GM12878 (cell line): ENCODE measurements around the gene UGT1A8. TPM values are rescaled to one million over a fixed set of nuclear protein-coding genes. Genes with fewer than 3 reads are reported as not detected.

ENCODE experiments used
- ATAC-seq: fragments of 200-7000 bp; cut with Tn5 transposase; 3 replicates; pipeline ENCODE4 v1.9.1; 2020; ENCODE audit warnings: mild to moderate bottlenecking, moderate library complexity
- BruUV-seq: library from RNA; stranded (reverse); fragments of 400-500 nt; replicated peaks from 2 replicates; lab custom pipeline; 2021; lab: Mats Ljungman, UMichigan
- CTCF ChIA-PET: fragments of 300-600 bp; sonication (Branson Sonifier 250); formaldehyde crosslinking; extraction: SDS; loops from one replicate; lab custom pipeline; 2021; ENCODE audit warnings: inconsistent platforms; lab: Yijun Ruan, JAX
- POLR2A ChIA-PET: fragments of 350-600 bp; formaldehyde crosslinking; extraction: SDS; loops from one replicate; lab custom pipeline; 2021; ENCODE audit warnings: inconsistent platforms; lab: Charles Lee
- RAD21 ChIA-PET: fragments of 300-600 bp; sonication (Branson Sonifier 250); formaldehyde crosslinking; loops from one replicate; lab custom pipeline; 2023; ENCODE audit warnings: antibody characterized with exemption; ENCODE audit not compliant: unreplicated experiment; lab: Charles Lee
- SMC1A ChIA-PET: fragments of 300-600 bp; sonication (Branson Sonifier 250); formaldehyde crosslinking; loops from one replicate; lab custom pipeline; 2023; ENCODE audit not compliant: unreplicated experiment, uncharacterized antibody; lab: Charles Lee
- DNase-seq: peaks from one replicate; pipeline ENCODE4 v3.0.0-alpha.2; 2011; ENCODE audit warnings: low read depth, low spot score
- FAIRE-seq: peaks from 3 replicates; lab custom pipeline; 2011; peaks lifted over from hg19 to GRCh38; lab: Jason Lieb, UNC
- H2AFZ ChIP-seq: 2 replicates; pipeline ENCODE4 v1.6.0; 2011; ENCODE audit warnings: low read depth, low read length, control low read depth; ENCODE audit not compliant: control insufficient read depth
- H3K27ac ChIP-seq: 2 replicates; pipeline ENCODE4 v1.5.1; 2011; ENCODE audit warnings: control low read depth; ENCODE audit not compliant: control insufficient read depth, insufficient read depth
- H3K27me3 ChIP-seq, 2 experiments: replicated peaks in 1 of 2; 2 replicates each; pipeline versions ENCODE4 v1.6.0 to v1.6.1; 2011; ENCODE audit warnings: low read length in 1 of 2; ENCODE audit not compliant: control insufficient read depth in 2 of 2, insufficient read depth in 2 of 2
- H3K36me3 ChIP-seq, 2 experiments: 2 replicates each; pipeline ENCODE4 v1.5.1; 2011; ENCODE audit warnings: low read length in 1 of 2; ENCODE audit not compliant: control insufficient read depth in 2 of 2, insufficient read depth in 2 of 2
- H3K4me1 ChIP-seq: 2 replicates; pipeline ENCODE4 v1.6.1; 2011; ENCODE audit warnings: mild to moderate bottlenecking, low read length, moderate library complexity, mixed read lengths; ENCODE audit not compliant: control insufficient read depth, insufficient read depth
- H3K4me2 ChIP-seq: 2 replicates; pipeline ENCODE4 v1.6.0; 2011; ENCODE audit warnings: control low read depth; ENCODE audit not compliant: control insufficient read depth, insufficient read depth
- H3K4me3 ChIP-seq: fragments of 200-600 bp; sonication (generic); 2 replicates; pipeline ENCODE4 v1.5.1; 2016
- H3K79me2 ChIP-seq: 2 replicates; pipeline ENCODE4 v1.6.0; 2011; ENCODE audit warnings: low read length; ENCODE audit not compliant: control insufficient read depth, insufficient read depth
- H3K9ac ChIP-seq: 2 replicates; pipeline ENCODE4 v1.8.0; 2011; ENCODE audit warnings: low read length, control low read depth, mixed read lengths; ENCODE audit not compliant: control insufficient read depth, insufficient read depth
- H3K9me3 ChIP-seq: replicated peaks from 3 replicates; pipeline ENCODE4 v1.5.1; 2011; ENCODE audit warnings: mild to moderate bottlenecking, low read length; ENCODE audit not compliant: control insufficient read depth, insufficient read depth
- H4K20me1 ChIP-seq: 2 replicates; pipeline ENCODE4 v1.6.0; 2011; ENCODE audit not compliant: control insufficient read depth, insufficient read depth
- BRCA1 ChIP-seq: IDR thresholded peaks from 2 replicates; pipeline ENCODE4 v1.6.1; 2011; ENCODE audit warnings: low read depth, low read length, improper control_type of control experiment
- FOXM1 ChIP-seq: IDR thresholded peaks from 2 replicates; pipeline ENCODE4 v1.6.1; 2012; ENCODE audit warnings: low read depth, mild to moderate bottlenecking, inconsistent platforms, low read length, moderate library complexity
- NFYB ChIP-seq: IDR thresholded peaks from 2 replicates; pipeline ENCODE4 v1.6.1; 2011; ENCODE audit warnings: low read depth, mild to moderate bottlenecking, low read length, improper control_type of control experiment, moderate library complexity; ENCODE audit not compliant: insufficient read depth
- NR2C1 ChIP-seq: fragments of 450-650 bp; IDR thresholded peaks from 2 replicates; pipeline ENCODE4 v1.6.1; 2017; ENCODE audit warnings: antibody characterized with exemption, mild to moderate bottlenecking, moderate library complexity
- RAD51 ChIP-seq: fragments of 450-650 bp; IDR thresholded peaks from 2 replicates; pipeline ENCODE4 v1.6.1; 2016; ENCODE audit warnings: moderate library complexity, mild to moderate bottlenecking, inconsistent platforms
- STAT1 ChIP-seq: fragments of 450-650 bp; conservative IDR thresholded peaks from 2 replicates; pipeline ENCODE4 v1.6.1; 2014; ENCODE audit warnings: antibody characterized with exemption, mild to moderate bottlenecking
- TAF1 ChIP-seq: IDR thresholded peaks from 2 replicates; pipeline ENCODE4 v1.6.1; 2011; ENCODE audit warnings: mild to moderate bottlenecking, low read depth, low read length, borderline replicate concordance
- TBL1XR1 ChIP-seq: IDR thresholded peaks from 2 replicates; pipeline ENCODE4 v1.6.1; 2012; ENCODE audit warnings: low read depth, low read length, improper control_type of control experiment
- TCF7 ChIP-seq: IDR thresholded peaks from 2 replicates; pipeline ENCODE4 v1.6.1; 2014; ENCODE audit warnings: antibody characterized with exemption, borderline replicate concordance
- ZNF207 ChIP-seq: fragments of 450-650 bp; IDR thresholded peaks from 2 replicates; pipeline ENCODE4 v1.6.1; 2014; ENCODE audit warnings: antibody characterized with exemption, mild to moderate bottlenecking, borderline replicate concordance
- ZNF24 ChIP-seq: fragments of 450-650 bp; IDR thresholded peaks from 2 replicates; pipeline ENCODE4 v1.6.1; 2017; ENCODE audit warnings: antibody characterized with exemption, mild to moderate bottlenecking
- ZNF384 ChIP-seq: IDR thresholded peaks from 2 replicates; pipeline ENCODE4 v1.6.1; 2012; ENCODE audit warnings: low read depth, mild to moderate bottlenecking, low read length, improper control_type of control experiment, borderline replicate concordance
- WGBS: methylation state at CpG from one replicate; pipeline ENCODE4 v1.1.6; 2016; ENCODE audit warnings: low lambda C conversion rate; ENCODE audit not compliant: insufficient replicate concordance, insufficient coverage; ENCODE audit errors: missing lambda C conversion rate; 5-methylcytosine and 5-hydroxymethylcytosine counted together
- in situ Hi-C: fragments of 300-500 bp; cut with MboI; formaldehyde crosslinking; loops from 9 replicates; pipeline ENCODE4 v1.14.3; 2018; ENCODE audit warnings: mixed read lengths
- intact Hi-C: fragments of 100-400 bp; cut with micrococcal nuclease; formaldehyde crosslinking; loops from one replicate; pipeline ENCODE4 v1.14.2; 2022; ENCODE audit not compliant: unreplicated experiment
- polyA plus RNA-seq, 11 experiments: library from polyadenylated mRNA; depleted of rRNA in 4 of 11; unstranded in 6 of 11; stranded (reverse) in 5 of 11; fragments of >200 nt; fragmentation: Nextera tagmentation in 4 of 11; fragmentation: Illumina TruSeq in 1 of 11; extraction: Ambion mirVana in 4 of 11; extraction: Trizol in 1 of 11; gene quantifications; 1 replicate in 1 of 11; 2 replicates in 10 of 11; pipeline versions ENCODE4 v1.2.1 to v1.2.3, GENCODE V29; 2011 to 2016; ENCODE audit warnings: inconsistent platforms in 2 of 11, missing spikeins in 2 of 11, low read depth in 1 of 11
- total RNA-seq, 4 experiments: library from RNA; depleted of rRNA in 3 of 4; stranded (reverse); fragments of >200 nt in 3 of 4; fragmentation: Illumina TruSeq in 1 of 4; extraction: Trizol in 1 of 4; gene quantifications; 2 replicates each; pipeline versions ENCODE4 v1.2.1 to v1.2.3, GENCODE V29; 2013 to 2021
- TF ChIP-seq, protein P1 (sequence below): fragments of 450-650 bp; IDR thresholded peaks from 2 replicates; pipeline ENCODE4 v1.6.1; 2017; ENCODE audit warnings: mild to moderate bottlenecking, moderate library complexity
- TF ChIP-seq, protein P2 (sequence below): fragments of 450-650 bp; IDR thresholded peaks from 2 replicates; pipeline ENCODE4 v1.6.1; 2016; ENCODE audit warnings: mild to moderate bottlenecking
- TF ChIP-seq, protein P3 (sequence below): IDR thresholded peaks from 2 replicates; pipeline ENCODE4 v1.6.1; 2012; ENCODE audit warnings: mild to moderate bottlenecking, low read depth, low read length
- TF ChIP-seq, protein P4 (sequence below): fragments of 450-650 bp; IDR thresholded peaks from 2 replicates; pipeline ENCODE4 v1.6.1; 2014; ENCODE audit warnings: mild to moderate bottlenecking

The UGT1A8 gene
- total and polyA plus RNA-seq, 10 of the 15 experiments (the other 5 are each of a cell fraction or from before 2014, with no cell fraction given) = not detected

DNA sequence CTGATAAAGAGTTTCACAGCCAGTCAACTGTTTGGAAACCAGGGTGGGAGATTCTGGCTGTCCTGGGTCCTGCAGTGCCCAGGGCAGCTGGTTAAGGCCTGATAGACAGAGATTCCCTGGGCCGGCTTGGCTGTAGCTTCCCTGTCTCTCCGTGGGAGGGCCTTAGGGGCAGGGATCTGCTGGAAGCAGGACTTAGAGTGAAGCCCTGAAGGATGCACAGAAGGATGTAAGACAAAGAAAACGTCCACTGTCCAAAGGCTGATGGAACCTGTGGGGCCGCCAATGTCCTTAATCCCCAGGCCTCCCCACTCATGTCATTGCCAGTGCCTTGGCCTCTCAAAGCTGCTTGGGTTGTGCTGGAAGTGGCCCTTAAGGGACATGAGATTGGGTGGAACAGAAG lies 193.7 kb downstream of the UGT1A8 start:
- H3K9ac ChIP-seq = no peak overlapping the region
- no peak overlapping the region for H3K27ac ChIP-seq
- ChIA-PET RAD21 (no interaction called here), POLR2A (interaction anchor here (0.6 kb wide), 1 partner anchor 70 kb away, joined by 3 read pairs; no protein-coding TSS in a partner anchor), CTCF (no interaction called here), SMC1A (no interaction called here)
- in situ Hi-C loops (no loop called here), intact Hi-C loops (no loop called here)
- H3K4me2 ChIP-seq = no peak overlapping the region
- H3K79me2 ChIP-seq = no peaks in the 10 kb centered on the region
- no peaks in the 10 kb centered on the region for H3K36me3 ChIP-seq
- DNase-seq (no peak), ATAC-seq (no peak), FAIRE-seq (no peak)
- H4K20me1 ChIP-seq = no peaks in the 10 kb centered on the region
- BruUV-seq = no TSS peak
- no peaks in the 10 kb centered on the region; a peak in 2 of 4 replicates for H3K27me3 ChIP-seq
- 25% methylated on average over 4 of the region's 4 CpGs for WGBS
- H2AFZ ChIP-seq = no peak overlapping the region
- no peak overlapping the region for H3K4me3 ChIP-seq
- H3K9me3 ChIP-seq = no peaks in the 10 kb centered on the region
- no peaks in the 10 kb centered on the region for H3K4me1 ChIP-seq
- TF ChIP-seq FOXM1 (no peak), TAF1 (no peak), NFYB (no peak), ZNF207 (no peak), TCF7 (no peak), ZNF24 (no peak), RAD51 (no peak), BRCA1 (no peak), NR2C1 (no peak), STAT1 (no peak), TBL1XR1 (no peak), ZNF384 (no peak)
- TF ChIP-seq, protein P1, sequence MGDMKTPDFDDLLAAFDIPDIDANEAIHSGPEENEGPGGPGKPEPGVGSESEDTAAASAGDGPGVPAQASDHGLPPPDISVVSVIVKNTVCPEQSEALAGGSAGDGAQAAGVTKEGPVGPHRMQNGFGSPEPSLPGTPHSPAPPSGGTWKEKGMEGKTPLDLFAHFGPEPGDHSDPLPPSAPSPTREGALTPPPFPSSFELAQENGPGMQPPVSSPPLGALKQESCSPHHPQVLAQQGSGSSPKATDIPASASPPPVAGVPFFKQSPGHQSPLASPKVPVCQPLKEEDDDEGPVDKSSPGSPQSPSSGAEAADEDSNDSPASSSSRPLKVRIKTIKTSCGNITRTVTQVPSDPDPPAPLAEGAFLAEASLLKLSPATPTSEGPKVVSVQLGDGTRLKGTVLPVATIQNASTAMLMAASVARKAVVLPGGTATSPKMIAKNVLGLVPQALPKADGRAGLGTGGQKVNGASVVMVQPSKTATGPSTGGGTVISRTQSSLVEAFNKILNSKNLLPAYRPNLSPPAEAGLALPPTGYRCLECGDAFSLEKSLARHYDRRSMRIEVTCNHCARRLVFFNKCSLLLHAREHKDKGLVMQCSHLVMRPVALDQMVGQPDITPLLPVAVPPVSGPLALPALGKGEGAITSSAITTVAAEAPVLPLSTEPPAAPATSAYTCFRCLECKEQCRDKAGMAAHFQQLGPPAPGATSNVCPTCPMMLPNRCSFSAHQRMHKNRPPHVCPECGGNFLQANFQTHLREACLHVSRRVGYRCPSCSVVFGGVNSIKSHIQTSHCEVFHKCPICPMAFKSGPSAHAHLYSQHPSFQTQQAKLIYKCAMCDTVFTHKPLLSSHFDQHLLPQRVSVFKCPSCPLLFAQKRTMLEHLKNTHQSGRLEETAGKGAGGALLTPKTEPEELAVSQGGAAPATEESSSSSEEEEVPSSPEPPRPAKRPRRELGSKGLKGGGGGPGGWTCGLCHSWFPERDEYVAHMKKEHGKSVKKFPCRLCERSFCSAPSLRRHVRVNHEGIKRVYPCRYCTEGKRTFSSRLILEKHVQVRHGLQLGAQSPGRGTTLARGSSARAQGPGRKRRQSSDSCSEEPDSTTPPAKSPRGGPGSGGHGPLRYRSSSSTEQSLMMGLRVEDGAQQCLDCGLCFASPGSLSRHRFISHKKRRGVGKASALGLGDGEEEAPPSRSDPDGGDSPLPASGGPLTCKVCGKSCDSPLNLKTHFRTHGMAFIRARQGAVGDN = no peak
- TF ChIP-seq, protein P2, sequence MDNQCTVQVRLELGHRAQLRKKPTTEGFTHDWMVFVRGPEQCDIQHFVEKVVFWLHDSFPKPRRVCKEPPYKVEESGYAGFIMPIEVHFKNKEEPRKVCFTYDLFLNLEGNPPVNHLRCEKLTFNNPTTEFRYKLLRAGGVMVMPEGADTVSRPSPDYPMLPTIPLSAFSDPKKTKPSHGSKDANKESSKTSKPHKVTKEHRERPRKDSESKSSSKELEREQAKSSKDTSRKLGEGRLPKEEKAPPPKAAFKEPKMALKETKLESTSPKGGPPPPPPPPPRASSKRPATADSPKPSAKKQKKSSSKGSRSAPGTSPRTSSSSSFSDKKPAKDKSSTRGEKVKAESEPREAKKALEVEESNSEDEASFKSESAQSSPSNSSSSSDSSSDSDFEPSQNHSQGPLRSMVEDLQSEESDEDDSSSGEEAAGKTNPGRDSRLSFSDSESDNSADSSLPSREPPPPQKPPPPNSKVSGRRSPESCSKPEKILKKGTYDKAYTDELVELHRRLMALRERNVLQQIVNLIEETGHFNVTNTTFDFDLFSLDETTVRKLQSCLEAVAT = no peak
- TF ChIP-seq, protein P3, sequence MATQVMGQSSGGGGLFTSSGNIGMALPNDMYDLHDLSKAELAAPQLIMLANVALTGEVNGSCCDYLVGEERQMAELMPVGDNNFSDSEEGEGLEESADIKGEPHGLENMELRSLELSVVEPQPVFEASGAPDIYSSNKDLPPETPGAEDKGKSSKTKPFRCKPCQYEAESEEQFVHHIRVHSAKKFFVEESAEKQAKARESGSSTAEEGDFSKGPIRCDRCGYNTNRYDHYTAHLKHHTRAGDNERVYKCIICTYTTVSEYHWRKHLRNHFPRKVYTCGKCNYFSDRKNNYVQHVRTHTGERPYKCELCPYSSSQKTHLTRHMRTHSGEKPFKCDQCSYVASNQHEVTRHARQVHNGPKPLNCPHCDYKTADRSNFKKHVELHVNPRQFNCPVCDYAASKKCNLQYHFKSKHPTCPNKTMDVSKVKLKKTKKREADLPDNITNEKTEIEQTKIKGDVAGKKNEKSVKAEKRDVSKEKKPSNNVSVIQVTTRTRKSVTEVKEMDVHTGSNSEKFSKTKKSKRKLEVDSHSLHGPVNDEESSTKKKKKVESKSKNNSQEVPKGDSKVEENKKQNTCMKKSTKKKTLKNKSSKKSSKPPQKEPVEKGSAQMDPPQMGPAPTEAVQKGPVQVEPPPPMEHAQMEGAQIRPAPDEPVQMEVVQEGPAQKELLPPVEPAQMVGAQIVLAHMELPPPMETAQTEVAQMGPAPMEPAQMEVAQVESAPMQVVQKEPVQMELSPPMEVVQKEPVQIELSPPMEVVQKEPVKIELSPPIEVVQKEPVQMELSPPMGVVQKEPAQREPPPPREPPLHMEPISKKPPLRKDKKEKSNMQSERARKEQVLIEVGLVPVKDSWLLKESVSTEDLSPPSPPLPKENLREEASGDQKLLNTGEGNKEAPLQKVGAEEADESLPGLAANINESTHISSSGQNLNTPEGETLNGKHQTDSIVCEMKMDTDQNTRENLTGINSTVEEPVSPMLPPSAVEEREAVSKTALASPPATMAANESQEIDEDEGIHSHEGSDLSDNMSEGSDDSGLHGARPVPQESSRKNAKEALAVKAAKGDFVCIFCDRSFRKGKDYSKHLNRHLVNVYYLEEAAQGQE = no peak
- TF ChIP-seq, protein P4, sequence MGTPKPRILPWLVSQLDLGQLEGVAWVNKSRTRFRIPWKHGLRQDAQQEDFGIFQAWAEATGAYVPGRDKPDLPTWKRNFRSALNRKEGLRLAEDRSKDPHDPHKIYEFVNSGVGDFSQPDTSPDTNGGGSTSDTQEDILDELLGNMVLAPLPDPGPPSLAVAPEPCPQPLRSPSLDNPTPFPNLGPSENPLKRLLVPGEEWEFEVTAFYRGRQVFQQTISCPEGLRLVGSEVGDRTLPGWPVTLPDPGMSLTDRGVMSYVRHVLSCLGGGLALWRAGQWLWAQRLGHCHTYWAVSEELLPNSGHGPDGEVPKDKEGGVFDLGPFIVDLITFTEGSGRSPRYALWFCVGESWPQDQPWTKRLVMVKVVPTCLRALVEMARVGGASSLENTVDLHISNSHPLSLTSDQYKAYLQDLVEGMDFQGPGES = no peak
